Stimulated activated CD4-positive, alpha-beta T cell treated with anti-CD3 and anti-CD28 coated beads, TNF-alpha, amount 100 ng/mL, for 4 hours (primary cell): ENCODE measurements around the gene NUP62.
"Not testable (repeated sequence)": the region's sequence is repeated elsewhere in the genome, so short reads cannot be mapped to it uniquely, and the experiment has no call there.

Source experiments
- DNase-seq, 3 experiments: peaks; one replicate each; pipeline ENCODE4 v3.0.0-alpha.2; 2020; ENCODE audit warnings: low read depth in 3 of 3

The NUP62 gene

DNA sequence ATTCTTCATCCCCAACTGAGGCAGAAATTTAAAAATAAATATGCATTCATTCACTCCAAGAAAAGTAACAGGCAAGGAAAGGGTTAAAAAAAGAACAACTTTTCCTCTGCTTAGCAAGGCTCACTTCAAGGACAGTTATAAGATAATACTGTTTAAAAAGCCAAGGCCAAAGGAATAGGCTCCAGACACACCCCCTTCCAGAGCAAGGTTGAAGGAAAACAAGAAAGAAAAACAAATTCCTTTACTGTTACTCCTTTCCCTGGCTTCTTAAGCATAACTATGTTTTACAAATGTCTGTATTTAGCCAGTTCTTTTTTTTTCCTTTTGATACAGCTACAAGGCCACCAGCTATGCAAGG is 23.2 kb upstream of the NUP62 start:
- no peak for DNase-seq

- DNase-seq = no peak
Observed at GRCh38 chr19:49951806-49952478, 22.6 kb upstream of the NUP62 start.

- no peak for DNase-seq
Observed at GRCh38 chr19:49950956-49951526, 21.7 kb upstream of the NUP62 start.

DNA sequence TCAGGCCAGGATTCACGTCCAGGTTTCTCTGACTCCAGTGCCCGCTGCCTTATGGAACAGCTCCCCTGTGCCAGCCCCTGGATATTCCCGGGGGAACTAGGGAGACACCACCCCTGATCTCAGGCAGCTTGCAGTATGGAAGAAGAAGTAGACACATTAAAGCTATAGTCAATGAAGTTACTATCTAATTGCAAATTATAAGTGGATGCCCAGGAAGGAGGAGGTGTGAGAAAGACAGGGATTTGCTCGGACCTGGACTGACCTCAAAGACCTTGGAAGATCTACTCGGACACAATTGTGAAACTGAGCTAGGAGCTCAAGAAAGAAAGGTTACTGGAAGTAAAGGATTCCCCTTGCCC is 21.3 kb upstream of the NUP62 start:
- no peak for DNase-seq

DNA sequence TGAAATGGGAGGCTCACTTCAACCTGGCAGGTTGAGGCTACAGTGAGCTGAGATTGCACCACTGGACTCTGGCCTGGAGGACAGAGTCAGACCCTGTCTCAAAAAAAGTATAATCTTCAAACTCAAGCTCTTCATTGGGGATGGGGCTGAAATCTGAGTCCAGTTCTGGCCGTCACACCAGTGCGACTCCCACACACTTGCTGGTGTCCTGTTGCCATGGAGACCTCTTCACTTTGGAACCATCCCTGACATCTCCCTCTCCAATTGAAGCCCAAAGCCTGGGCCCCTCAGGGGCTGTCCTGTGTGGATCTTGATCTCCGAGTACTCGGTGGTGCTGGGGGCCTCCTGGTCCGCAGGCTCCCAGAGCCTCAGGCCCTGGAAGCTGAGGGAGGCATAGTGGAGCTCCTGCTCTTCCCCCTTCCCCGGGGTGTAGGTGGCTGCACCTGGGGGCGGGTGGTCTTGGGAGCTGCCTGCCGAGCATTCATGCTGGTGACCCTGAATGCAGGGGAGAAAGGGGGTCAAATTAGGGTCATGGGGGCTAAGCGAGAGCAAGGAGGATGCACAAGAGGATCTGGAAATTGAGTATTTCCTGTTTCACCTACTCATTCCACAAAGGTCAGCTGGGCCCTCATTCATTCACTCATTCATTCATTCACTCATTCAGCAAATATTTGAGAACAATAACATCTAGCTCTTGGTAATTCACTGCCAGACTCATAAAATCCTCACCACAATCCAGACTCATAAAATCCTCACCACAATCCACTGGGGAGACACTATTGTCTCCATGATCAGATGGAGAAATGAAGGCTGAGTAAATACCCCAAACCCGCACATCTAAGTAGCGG is 20.7 kb upstream of the NUP62 start:
- DNase-seq = no peak

DNA sequence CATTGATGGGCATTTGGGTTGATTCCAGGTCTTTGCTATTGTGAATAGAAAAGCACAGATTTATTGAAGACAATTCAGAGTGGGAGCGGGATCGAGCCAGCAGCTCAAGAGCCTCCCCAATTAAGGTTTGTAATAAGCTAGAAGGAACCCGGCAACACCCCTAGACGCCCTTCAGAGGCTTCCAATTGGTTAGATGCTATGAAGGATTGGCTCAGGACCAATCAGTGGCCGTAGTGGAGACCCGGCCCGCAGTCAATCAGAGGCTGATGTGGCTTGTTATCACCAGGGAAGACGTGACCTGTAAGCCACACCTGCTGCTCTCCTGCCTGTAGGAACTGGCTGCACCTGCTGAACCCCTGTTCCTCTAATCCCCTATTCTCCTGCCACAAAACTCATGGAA is 17.1 kb upstream of the NUP62 start:
- no peak for DNase-seq

GRCh38 chr19:49944567-49944966 is 15.3 kb upstream of the NUP62 start:
- DNase-seq = not testable (repeated sequence)

DNA sequence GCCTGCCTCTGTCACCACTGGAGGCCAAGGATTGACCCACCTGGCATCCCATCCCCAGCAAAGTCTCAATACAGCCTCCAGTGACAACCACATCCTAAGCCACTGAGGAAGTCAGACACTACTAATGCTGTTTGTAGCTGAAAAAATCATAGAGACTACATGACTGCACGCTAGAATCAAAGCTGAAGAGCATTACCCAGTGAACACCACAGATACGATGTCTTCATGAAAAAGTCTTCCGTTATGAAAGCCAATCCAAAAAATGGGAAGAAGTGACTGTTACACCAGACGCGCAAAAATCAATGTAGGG is 11.1 kb upstream of the NUP62 start:
- no peak for DNase-seq

- DNase-seq = no peak
Observed at GRCh38 chr19:49939721-49940481, 10.6 kb upstream of the NUP62 start.

DNA sequence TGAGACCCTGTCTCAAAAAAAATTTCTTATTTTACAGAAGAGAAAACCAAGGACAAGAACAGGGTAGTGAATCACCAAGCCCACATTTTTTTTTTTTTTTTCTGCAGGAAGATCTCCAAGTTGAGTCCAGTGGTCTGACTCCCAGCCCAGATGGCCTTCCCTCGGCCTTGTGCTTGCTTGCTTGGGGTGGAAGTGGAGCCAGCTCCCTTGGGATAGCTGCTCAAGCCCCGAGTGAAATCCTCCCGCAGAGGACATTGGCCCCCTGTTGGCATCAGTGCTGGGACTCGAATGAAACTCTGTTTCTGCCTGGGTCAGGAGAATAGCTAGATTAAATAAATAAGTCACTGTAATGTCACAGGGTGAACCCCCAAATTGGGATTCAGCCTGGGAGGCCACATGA is 9.4 kb upstream of the NUP62 start:
- DNase-seq = no peak

GRCh38 chr19:49937750-49938381 is 8.6 kb upstream of the NUP62 start:
- DNase-seq = peak; percentile 51 to 65 (median 64)

- DNase-seq = no peak
Observed at GRCh38 chr19:49936549-49936948, 7.2 kb upstream of the NUP62 start.

GRCh38 chr19:49933643-49934042 is 4.3 kb upstream of the NUP62 start:
- DNase-seq = no peak

DNA sequence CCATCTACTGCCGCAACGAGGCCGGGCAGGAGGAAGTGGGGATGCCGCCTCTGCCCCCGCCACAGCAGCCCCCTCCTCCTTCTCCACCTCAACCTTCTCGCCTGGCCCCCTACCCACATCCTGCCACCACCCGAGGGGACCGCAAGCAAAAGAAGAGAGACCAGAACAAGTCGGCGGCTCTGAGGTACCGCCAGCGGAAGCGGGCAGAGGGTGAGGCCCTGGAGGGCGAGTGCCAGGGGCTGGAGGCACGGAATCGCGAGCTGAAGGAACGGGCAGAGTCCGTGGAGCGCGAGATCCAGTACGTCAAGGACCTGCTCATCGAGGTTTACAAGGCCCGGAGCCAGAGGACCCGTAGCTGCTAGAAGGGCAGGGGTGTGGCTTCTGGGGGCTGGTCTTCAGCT is 3.4 kb upstream of the NUP62 start:
- no peak for DNase-seq

DNA sequence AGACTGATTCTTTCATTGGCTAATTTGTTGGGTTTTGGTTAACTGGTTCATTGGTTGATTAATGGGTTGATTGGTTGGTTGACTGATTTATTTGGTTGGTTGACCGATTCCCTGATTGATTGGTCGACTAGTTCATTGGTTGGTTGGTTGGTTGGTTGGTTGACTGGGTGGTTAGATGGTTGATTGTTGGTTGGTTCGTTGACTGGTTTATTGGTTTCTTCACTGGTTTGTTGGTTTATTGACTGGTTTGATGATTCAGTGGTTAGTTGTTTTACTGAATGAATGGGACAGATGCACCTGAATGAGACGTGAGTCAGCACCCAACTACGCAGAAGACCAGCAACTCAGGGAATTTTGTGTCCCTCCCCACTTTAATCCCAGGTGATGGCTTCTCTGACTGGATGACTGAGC is 2.7 kb upstream of the NUP62 start:
- no peak for DNase-seq

- no peak for DNase-seq
Observed at GRCh38 chr19:49931293-49932040, 2.2 kb upstream of the NUP62 start.

DNA sequence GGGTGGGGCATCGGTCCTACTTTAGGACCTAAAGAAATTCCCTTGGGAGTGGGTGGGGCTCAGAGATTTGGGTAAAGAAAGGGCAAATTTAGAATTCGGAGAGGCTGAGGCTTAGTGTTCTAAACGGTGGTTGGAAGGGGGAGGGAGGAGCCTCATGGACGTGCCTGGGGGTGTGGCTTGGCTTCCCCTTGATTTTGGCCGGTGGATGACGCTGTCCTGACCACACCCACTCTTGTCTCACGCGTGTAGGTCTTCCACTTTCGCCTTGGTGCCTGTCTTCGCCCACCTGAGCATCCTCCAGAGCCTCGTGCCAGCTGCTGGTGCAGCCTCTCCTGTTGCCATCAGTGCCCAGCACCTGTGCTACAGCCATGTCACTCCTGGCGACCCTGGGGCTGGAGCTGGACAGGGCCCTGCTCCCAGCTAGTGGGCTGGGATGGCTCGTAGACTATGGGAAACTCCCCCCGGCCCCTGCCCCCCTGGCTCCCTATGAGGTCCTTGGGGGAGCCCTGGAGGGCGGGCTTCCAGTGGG is 1.2 kb upstream of the NUP62 start:
- DNase-seq = no peak

DNA sequence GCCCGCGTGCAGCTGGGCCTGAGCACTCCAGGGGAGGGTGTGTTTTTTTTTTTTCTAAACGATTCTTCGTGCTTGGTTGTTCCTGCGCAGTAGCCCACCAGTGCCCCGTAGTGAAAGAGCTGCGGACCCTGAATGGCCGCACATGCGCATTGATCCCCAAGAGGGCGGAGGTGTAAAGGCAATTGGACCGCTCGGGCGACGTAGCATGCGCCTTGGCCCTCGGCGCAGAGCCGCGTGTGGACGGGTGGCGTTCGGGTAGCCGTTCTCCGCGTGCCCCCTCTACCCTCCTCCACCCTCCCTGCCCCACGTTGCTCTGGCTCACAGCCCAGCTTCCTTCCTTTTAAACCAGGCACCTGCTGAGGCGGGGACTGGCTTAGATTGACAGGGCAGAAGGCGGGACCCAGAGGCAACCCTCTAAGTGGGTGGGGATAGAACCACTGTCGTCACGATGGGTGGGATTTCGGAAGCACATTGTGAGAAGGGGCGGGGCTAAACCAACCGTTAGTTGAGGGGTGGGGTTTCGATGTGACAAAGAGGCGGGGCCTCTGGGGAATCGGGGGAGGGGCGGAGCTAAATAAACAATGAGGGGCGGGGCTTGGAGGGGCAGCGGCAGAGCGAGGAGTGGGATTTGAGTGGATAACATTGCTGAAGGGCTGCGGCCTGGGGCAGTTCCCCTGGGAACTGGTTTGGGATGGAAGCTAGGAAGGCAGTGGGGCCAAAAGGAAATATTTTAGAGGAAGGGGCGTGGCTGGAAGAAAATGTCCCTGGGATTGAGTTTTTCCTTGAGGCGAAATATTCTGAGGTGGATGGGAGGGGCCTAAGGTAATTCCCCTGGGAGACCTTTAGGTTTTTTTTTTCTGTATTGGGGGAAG is 543 bp upstream of the NUP62 start:
- peak; percentile 74 to 91 (median 87) for DNase-seq

GRCh38 chr19:49927526-49928264 is 1.6 kb downstream of the NUP62 start:
- DNase-seq = no peak
